Measurements from ENCODE around the gene EDIL3. TPM values are rescaled to one million over a fixed set of nuclear protein-coding genes. Genes with fewer than 3 reads are reported as not detected.

Gene EDIL3
- total RNA-seq, 1 experiment from 2014 or later: 17.6 TPM

GRCh38 chr5:84362061-84362720, 22.5 kb downstream of the EDIL3 start:
- ChIA-PET CTCF (no interaction called here), POLR2A (no interaction called here)
- Histone ChIP-seq H3K4me3 (ENCODE audit: low read depth in 2 of 2, low read length in 2 of 2) (no peak overlapping the region), H3K36me3 (ENCODE audit: control insufficient read depth, insufficient read depth, low read length) (no peaks in the 10 kb centered on the region), H3K27me3 (ENCODE audit: control insufficient read depth, insufficient read depth, low read length) (no peaks in the 10 kb centered on the region), H3K27ac (ENCODE audit: low read length) (no peak overlapping the region), H3K9me3 (ENCODE audit: control insufficient read depth, insufficient read depth, low read depth, low read length) (no peaks in the 10 kb centered on the region), H3K4me1 (ENCODE audit: control insufficient read depth, insufficient read depth, low read length) (no peaks in the 10 kb centered on the region)
- intact Hi-C loops (cut with micrococcal nuclease; ENCODE audit: unreplicated experiment): no loop called here
- ATAC-seq (no peak), DNase-seq (ENCODE audit: low read depth, low spot score) (no peak)
- no peak for TF ChIP-seq CTCF (IDR thresholded peaks at IDR 0.05)
- no peak for TF ChIP-seq REST (IDR thresholded peaks at IDR 0.05; ENCODE audit: insufficient read depth in 1 of 2, low read depth in 2 of 2, low read length in 1 of 2)
- TF ChIP-seq SIN3A (IDR thresholded peaks at IDR 0.05; ENCODE audit: borderline replicate concordance, insufficient read depth, low read depth, low read length): no peak
- TF ChIP-seq POLR2AphosphoS5 (IDR thresholded peaks at IDR 0.05; ENCODE audit: low read depth, low read length): no peak
- no peak for TF ChIP-seq TCF7L2 (IDR thresholded peaks at IDR 0.05; ENCODE audit: low read depth, low read length)
- BruUV-seq (replicated peaks): no TSS peak
- in situ Hi-C loops (cut with HindIII; ENCODE audit: low pct_unique_long_range_greater_than_20kb, low sequenced_read_pairs): no loop called here

- intact Hi-C loops (cut with micrococcal nuclease; ENCODE audit: unreplicated experiment): no loop called here
- H3K4me3 ChIP-seq (ENCODE audit: low read depth in 2 of 2, low read length in 2 of 2): no peak overlapping the region
- DNase-seq (ENCODE audit: low read depth, low spot score) (no peak), ATAC-seq (no peak)
- no peaks in the 10 kb centered on the region for H3K4me1 ChIP-seq (ENCODE audit: control insufficient read depth, insufficient read depth, low read length)
- BruUV-seq (replicated peaks): no TSS peak
- no peak for TF ChIP-seq POLR2AphosphoS5 (IDR thresholded peaks at IDR 0.05; ENCODE audit: low read depth, low read length)
- no peak for TF ChIP-seq TCF7L2 (IDR thresholded peaks at IDR 0.05; ENCODE audit: low read depth, low read length)
- TF ChIP-seq REST (IDR thresholded peaks at IDR 0.05; ENCODE audit: insufficient read depth in 1 of 2, low read depth in 2 of 2, low read length in 1 of 2): no peak
- TF ChIP-seq CTCF (IDR thresholded peaks at IDR 0.05): no peak
- no peak for TF ChIP-seq SIN3A (IDR thresholded peaks at IDR 0.05; ENCODE audit: borderline replicate concordance, insufficient read depth, low read depth, low read length)
- H3K27ac ChIP-seq (ENCODE audit: low read length): no peak overlapping the region
- no peaks in the 10 kb centered on the region for H3K27me3 ChIP-seq (ENCODE audit: control insufficient read depth, insufficient read depth, low read length)
- no peaks in the 10 kb centered on the region for H3K36me3 ChIP-seq (ENCODE audit: control insufficient read depth, insufficient read depth, low read length)
- no peaks in the 10 kb centered on the region for H3K9me3 ChIP-seq (ENCODE audit: control insufficient read depth, insufficient read depth, low read depth, low read length)
- in situ Hi-C loops (cut with HindIII; ENCODE audit: low pct_unique_long_range_greater_than_20kb, low sequenced_read_pairs): no loop called here
- POLR2A ChIA-PET: no interaction called here
- CTCF ChIA-PET: no interaction called here
Observed at GRCh38 chr5:84361572-84361971, 23.1 kb downstream of the EDIL3 start.
